ENCODE measurements around the gene GPR150.
"Not testable (repeated sequence)": the region's sequence is repeated elsewhere in the genome, so short reads cannot be mapped to it uniquely, and the experiment has no call there.

The GPR150 gene

GRCh38 chr5:95626701-95627100 lies 6.8 kb downstream of the GPR150 start:
- DNase-seq, result no peak

GRCh38 chr5:95627971-95628810 lies 8.3 kb downstream of the GPR150 start:
- DNase-seq, result no peak

- DNase-seq, result no peak
Measured at GRCh38 chr5:95628933-95629332, 9.0 kb downstream of the GPR150 start.

- DNase-seq, result no peak
Measured at GRCh38 chr5:95630394-95630917, 10.6 kb downstream of the GPR150 start.

GRCh38 chr5:95631255-95631958 lies 11.5 kb downstream of the GPR150 start:
- no peak for DNase-seq

GRCh38 chr5:95631991-95632675 lies 12.2 kb downstream of the GPR150 start:
- DNase-seq, result no peak

DNA sequence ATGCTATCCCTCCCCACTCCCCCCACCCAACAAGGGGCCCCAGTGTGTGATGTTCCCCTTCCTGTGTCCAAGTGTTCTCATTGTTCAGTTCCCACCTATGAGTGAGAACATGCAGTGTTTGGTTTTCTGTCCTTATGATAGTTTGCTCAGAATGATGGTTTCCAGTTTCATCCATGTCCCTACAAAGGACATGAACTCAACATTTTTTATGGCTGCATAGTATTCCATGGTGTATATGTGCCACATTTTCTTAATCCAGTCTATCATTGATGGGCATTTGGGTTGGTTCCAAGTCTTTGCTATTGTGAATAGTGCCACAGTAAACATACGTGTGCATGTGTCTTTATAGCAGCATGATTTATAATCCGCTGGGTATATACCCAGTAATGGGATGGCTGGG lies 13.1 kb downstream of the GPR150 start:
- not testable (repeated sequence) for DNase-seq

GRCh38 chr5:95633671-95634070 lies 13.8 kb downstream of the GPR150 start:
- no peak for DNase-seq

GRCh38 chr5:95634081-95634480 lies 14.2 kb downstream of the GPR150 start:
- DNase-seq, result no peak

DNA sequence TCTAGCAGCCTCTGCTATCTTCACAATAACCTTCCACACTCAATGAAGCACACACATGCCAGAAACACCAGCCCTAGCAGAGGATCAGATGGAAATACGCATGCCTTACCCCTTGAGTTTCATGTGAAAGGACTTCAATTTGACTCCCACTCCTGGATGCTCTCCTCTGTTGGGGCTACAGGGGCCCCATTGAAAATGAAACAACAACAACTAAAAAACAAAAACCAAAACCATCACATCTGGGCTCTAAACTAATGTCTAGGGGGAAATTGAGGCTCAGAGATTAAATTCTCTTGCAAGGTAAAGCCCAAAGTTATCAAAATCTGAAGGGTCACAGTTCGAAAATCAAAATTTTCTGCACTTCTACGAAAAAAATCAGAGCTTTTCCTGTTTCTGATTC lies 18.7 kb downstream of the GPR150 start:
- no peak for DNase-seq

GRCh38 chr5:95641741-95642220 lies 21.9 kb downstream of the GPR150 start:
- DNase-seq, result no peak

DNA sequence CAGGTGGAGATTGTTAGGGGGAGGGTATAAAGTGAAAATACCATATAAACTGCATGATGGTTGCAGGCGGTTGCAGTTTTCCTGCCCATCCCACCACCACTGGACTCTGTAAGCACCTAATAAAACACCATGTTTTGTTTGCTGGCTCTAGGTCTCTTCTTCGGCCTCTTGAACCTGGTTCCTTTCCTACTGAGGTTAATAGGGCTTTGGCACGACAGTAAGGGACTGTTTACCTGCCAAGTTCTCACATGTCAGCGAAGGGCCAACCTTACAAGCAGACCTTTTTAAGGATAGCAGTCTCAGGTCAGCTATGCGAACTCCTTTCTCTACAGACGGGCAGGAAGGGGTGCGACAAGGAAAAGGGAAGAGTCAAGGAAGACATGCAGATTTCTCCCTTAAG lies 23.3 kb downstream of the GPR150 start:
- DNase-seq, result no peak

GRCh38 chr5:95644351-95645042 lies 24.6 kb downstream of the GPR150 start:
- peak; percentile 15 to 58 (median 26) for DNase-seq

DNA sequence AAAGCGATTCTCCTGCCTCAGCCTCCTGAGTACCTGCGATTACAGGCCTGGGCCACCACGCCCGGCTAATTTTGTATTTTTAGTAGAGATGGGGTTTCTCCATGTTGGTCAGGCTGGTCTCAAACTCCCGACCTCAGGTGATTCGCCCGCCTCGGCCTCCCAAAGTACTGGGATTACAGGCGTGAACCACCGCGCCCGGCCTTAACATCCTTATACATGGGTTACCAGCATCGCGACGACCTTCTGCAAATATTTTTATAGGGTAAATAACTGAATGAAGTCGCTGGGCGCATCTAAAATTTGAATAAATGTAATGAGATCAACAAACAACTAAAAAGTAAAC lies 26.3 kb downstream of the GPR150 start:
- not testable (repeated sequence) for DNase-seq

DNA sequence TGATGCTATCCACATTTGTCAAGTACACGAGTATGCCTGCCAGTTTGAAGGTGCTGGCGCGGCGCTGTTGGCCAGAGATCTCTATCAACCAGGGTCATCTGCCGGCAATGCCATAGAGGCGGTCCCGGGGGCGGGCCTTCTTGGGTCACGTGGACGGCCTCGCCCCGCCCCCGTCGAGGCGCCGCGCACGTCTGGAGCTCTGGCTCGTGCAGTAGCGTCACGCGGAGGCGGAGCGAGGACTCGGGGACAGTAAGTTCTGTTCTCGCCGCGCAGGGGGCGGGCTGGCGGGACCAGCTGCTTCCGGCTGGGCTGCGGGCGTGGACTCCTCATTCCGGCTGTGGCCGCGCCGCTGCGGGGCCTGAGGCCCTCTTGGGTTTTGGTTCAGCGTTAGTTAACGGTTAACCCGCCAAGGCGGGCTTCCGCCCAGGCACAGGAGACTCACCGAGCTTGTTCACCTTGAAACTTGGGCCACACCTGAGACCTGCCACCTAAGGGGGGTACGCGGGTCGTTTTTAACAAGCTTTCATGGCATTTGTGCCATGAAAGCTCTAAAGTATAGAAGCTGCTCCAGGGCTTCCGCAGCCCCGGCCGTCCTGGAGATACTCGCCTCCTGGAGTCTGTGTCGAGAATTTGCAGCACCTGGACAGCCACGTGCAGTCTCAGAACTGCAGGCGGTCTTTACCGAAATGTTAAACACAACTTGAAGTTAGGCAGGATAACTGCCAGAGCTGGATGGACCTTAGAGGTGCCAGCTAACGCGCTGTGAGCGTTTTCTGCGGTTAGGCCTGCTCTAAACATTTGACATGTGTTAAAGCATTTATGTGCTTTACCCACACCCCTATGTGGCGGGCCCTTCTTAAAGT lies 26.9 kb downstream of the GPR150 start, which contains the start of gene RFESD:
Gene RFESD, plus strand, starts transcription at position 209 of the 863 bp plus-strand sequence. CDS start 5,495 bp downstream, outside the sequence.
- DNase-seq, result peak; percentile 92 to 95 (median 95)

GRCh38 chr5:95647886-95648860 lies 28.3 kb downstream of the GPR150 start:
- DNase-seq, result peak in 1 of 3 experiments; percentile 19

DNA sequence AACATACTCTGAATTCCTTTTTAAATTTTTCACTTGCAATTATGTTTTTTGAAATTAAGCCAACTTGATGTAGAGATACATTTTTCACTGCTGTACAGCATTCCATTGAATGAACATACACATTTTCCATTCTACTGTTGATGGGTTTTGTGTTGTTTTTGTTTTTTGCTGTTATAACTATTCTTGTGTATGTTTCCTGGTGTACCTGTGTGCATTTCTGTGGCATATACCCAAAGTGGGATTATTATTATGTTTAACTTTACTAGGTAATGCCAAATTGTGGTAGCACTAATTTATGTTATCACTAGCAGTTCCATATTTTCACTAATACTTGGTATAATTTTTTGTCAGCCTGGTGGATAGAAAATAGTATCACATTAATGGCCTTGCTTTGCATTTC lies 29.4 kb downstream of the GPR150 start:
- no peak for DNase-seq

GRCh38 chr5:95649842-95650620 lies 30.1 kb downstream of the GPR150 start:
- DNase-seq, result no peak

- no peak for DNase-seq
Measured at GRCh38 chr5:95652849-95653248, 33.0 kb downstream of the GPR150 start.
